ENCODE measurements around the gene GRB10. TPM values are rescaled to one million over a fixed set of nuclear protein-coding genes. Genes with fewer than 3 reads are reported as not detected.

GRB10 gene
- polyA plus RNA-seq, 3 donors, result 1.3 to 3.1 (median 1.5) TPM

- H3K9ac ChIP-seq (ENCODE audit: insufficient read depth, low read length, poor library complexity, severe bottlenecking), result no peak overlapping the region
- Mint-ChIP-seq H3K9me3 (peaks cover 0 to 3% (median 0%) of the 10 kb centered on the region in 7 donors), H3K27me3 (ENCODE audit: low read depth in 3 of 3) (peaks cover 0 to 2% (median 0%) of the 10 kb centered on the region in 3 donors), H3K27ac (no peak overlapping the region), H3K4me1 (peaks cover 7% of the 10 kb centered on the region), H3K36me3 (no peaks in the 10 kb centered on the region), H3K4me3 (no peak overlapping the region)
- no peaks in the 10 kb centered on the region for H3K4me1 ChIP-seq (ENCODE audit: control insufficient read depth in 1 of 2, insufficient read depth in 2 of 2, low read length in 2 of 2)
- no peak overlapping the region for H3K27ac ChIP-seq (ENCODE audit: low read depth in 1 of 2, low read length in 2 of 2)
- no peak for DNase-seq
- no peak for TF ChIP-seq CTCF (IDR thresholded peaks at IDR 0.05)
- 86% methylated on average over 1 of the region's 5 CpGs for WGBS (ENCODE audit: insufficient coverage)
- intact Hi-C loops (cut with micrococcal nuclease), result no loop called here
- no peaks in the 10 kb centered on the region for H3K27me3 ChIP-seq (ENCODE audit: control insufficient read depth in 2 of 2, insufficient read depth in 2 of 2, low read length in 2 of 2)
- no peaks in the 10 kb centered on the region for H3K9me3 ChIP-seq (replicated peaks in 1 of 2; ENCODE audit: control insufficient read depth in 1 of 2, insufficient read depth in 1 of 2, low read length in 2 of 2)
- no peak overlapping the region for H2AFZ ChIP-seq (ENCODE audit: insufficient read depth, low read depth, low read length, poor library complexity, severe bottlenecking)
- H3K36me3 ChIP-seq (replicated peaks in 1 of 2; ENCODE audit: control insufficient read depth in 1 of 2, insufficient read depth in 2 of 2, low read length in 2 of 2), result no peaks in the 10 kb centered on the region
- no peak overlapping the region for H3K4me2 ChIP-seq (replicated peaks; ENCODE audit: extremely low read depth, low read length, poor library complexity, severe bottlenecking)
- no peak overlapping the region for H3K4me3 ChIP-seq (replicated peaks in 1 of 3; ENCODE audit: low read depth in 2 of 3, low read length in 3 of 3)
- H3K79me2 ChIP-seq (ENCODE audit: insufficient read depth, low read length), result no peaks in the 10 kb centered on the region
- no peaks in the 10 kb centered on the region for H4K20me1 ChIP-seq (ENCODE audit: insufficient read depth, low read length)
These were observed 39.4 kb upstream of the GRB10 start for GRCh38 chr7:50822110-50822509.

- Histone ChIP-seq H3K4me3 (replicated peaks in 1 of 3; ENCODE audit: low read depth in 2 of 3, low read length in 3 of 3) (no peak overlapping the region), H3K4me1 (ENCODE audit: control insufficient read depth in 1 of 2, insufficient read depth in 2 of 2, low read length in 2 of 2) (no peaks in the 10 kb centered on the region), H3K36me3 (replicated peaks in 1 of 2; ENCODE audit: control insufficient read depth in 1 of 2, insufficient read depth in 2 of 2, low read length in 2 of 2) (no peaks in the 10 kb centered on the region), H4K20me1 (ENCODE audit: insufficient read depth, low read length) (no peaks in the 10 kb centered on the region), H3K27ac (ENCODE audit: low read depth in 1 of 2, low read length in 2 of 2) (no peak overlapping the region), H3K9me3 (replicated peaks in 1 of 2; ENCODE audit: control insufficient read depth in 1 of 2, insufficient read depth in 1 of 2, low read length in 2 of 2) (no peaks in the 10 kb centered on the region), H3K27me3 (ENCODE audit: control insufficient read depth in 2 of 2, insufficient read depth in 2 of 2, low read length in 2 of 2) (no peaks in the 10 kb centered on the region), H2AFZ (ENCODE audit: insufficient read depth, low read depth, low read length, poor library complexity, severe bottlenecking) (no peak overlapping the region), H3K79me2 (ENCODE audit: insufficient read depth, low read length) (no peaks in the 10 kb centered on the region), H3K4me2 (replicated peaks; ENCODE audit: extremely low read depth, low read length, poor library complexity, severe bottlenecking) (no peak overlapping the region), H3K9ac (ENCODE audit: insufficient read depth, low read length, poor library complexity, severe bottlenecking) (no peak overlapping the region)
- intact Hi-C loops (cut with micrococcal nuclease), result no loop called here
- no peak for TF ChIP-seq CTCF (IDR thresholded peaks at IDR 0.05)
- Mint-ChIP-seq H3K27me3 (ENCODE audit: low read depth in 3 of 3) (peaks cover 0 to 2% (median 0%) of the 10 kb centered on the region in 3 donors), H3K4me3 (no peak overlapping the region), H3K36me3 (no peaks in the 10 kb centered on the region), H3K9me3 (peaks cover 0 to 3% (median 0%) of the 10 kb centered on the region in 7 donors), H3K27ac (no peak overlapping the region), H3K4me1 (peaks cover 2% of the 10 kb centered on the region)
- DNase-seq, result no peak
- 94% methylated on average over 10 of the region's 11 CpGs for WGBS (ENCODE audit: insufficient coverage)
These were observed 38.8 kb upstream of the GRB10 start for GRCh38 chr7:50821457-50822008.

All from CD14-positive monocyte (primary cell).